HepG2 (cell line): ENCODE results near the gene DYNLL2. TPM values are rescaled to one million over a fixed set of nuclear protein-coding genes. Genes with fewer than 3 reads are reported as not detected.

Source experiments
- ATAC-seq: fragments of 200-7000 bp; cut with Tn5 transposase; 3 replicates; pipeline ENCODE4 v1.9.1; 2020; ENCODE audit warnings: mild to moderate bottlenecking, moderate library complexity
- BruUV-seq: library from RNA; stranded (reverse); fragments of 400-500 nt; replicated peaks from 2 replicates; lab custom pipeline; 2021; lab: Mats Ljungman, UMichigan
- CTCF ChIA-PET: fragments of 300-600 bp; formaldehyde crosslinking; extraction: SDS; loops from one replicate; lab custom pipeline; 2021; ENCODE audit warnings: low total read pairs, inconsistent platforms, low intra/inter-chr PET ratio; lab: Yijun Ruan, JAX
- POLR2A ChIA-PET: fragments of 350-600 bp; sonication (Branson Sonifier 250); formaldehyde crosslinking; loops from one replicate; lab custom pipeline; 2020; ENCODE audit warnings: antibody characterized with exemption, inconsistent platforms; lab: Yijun Ruan, JAX
- DNase-seq: peaks from one replicate; pipeline ENCODE4 v3.0.0-alpha.2; 2015; ENCODE audit warnings: low spot score
- FAIRE-seq: peaks from 3 replicates; lab custom pipeline; 2011; peaks lifted over from hg19 to GRCh38; lab: Jason Lieb, UNC
- H2AFZ ChIP-seq: one replicate; pipeline ENCODE4 v1.6.1; 2011; ENCODE audit warnings: low read length, inconsistent platforms
- H3K27ac ChIP-seq: fragments of 300-600 bp; 3 replicates; pipeline ENCODE4 v1.8.0; 2011; ENCODE audit warnings: mixed run types, mild to moderate bottlenecking, mixed read lengths, low read length, inconsistent platforms; ENCODE audit not compliant: insufficient read depth; ENCODE audit errors: extremely low read length
- H3K27me3 ChIP-seq, 2 experiments: fragments of 200-600 bp in 1 of 2; 2 replicates in 1 of 2; 3 replicates in 1 of 2; pipeline versions ENCODE4 v1.6.0 to v1.8.0; 2011; ENCODE audit warnings: low read length in 2 of 2, mild to moderate bottlenecking in 2 of 2, moderate library complexity in 2 of 2, inconsistent platforms in 1 of 2; ENCODE audit not compliant: insufficient read depth in 2 of 2, control insufficient read depth in 1 of 2
- H3K36me3 ChIP-seq, 2 experiments: fragments of 200-600 bp in 1 of 2; replicated peaks in 1 of 2; 2 replicates in 1 of 2; 3 replicates in 1 of 2; pipeline versions ENCODE4 v1.5.1 to v1.8.0; 2011; ENCODE audit warnings: low read length in 2 of 2, inconsistent platforms in 1 of 2; ENCODE audit not compliant: insufficient read depth in 2 of 2, control insufficient read depth in 1 of 2
- H3K4me1 ChIP-seq: 2 replicates; pipeline ENCODE4 v1.5.1; 2012; ENCODE audit warnings: low read length, inconsistent platforms; ENCODE audit not compliant: insufficient read depth
- H3K4me2 ChIP-seq: 2 replicates; pipeline ENCODE4 v1.6.0; 2011; ENCODE audit warnings: low read depth, low read length, inconsistent platforms
- H3K4me3 ChIP-seq, 3 experiments: fragments of 200-600 bp in 1 of 3; sonication (generic), shearing (Covaris generic) in 1 of 3; replicated peaks in 1 of 3; 2 replicates each; pipeline ENCODE4 v1.5.1; 2011 to 2016; ENCODE audit warnings: low read length in 3 of 3, inconsistent platforms in 2 of 3, low read depth in 2 of 3, mild to moderate bottlenecking in 2 of 3, control low read depth in 1 of 3, mixed read lengths in 1 of 3; ENCODE audit not compliant: insufficient read depth in 1 of 3
- H3K79me2 ChIP-seq: one replicate; pipeline ENCODE4 v1.6.1; 2011; ENCODE audit warnings: low read length, inconsistent platforms; ENCODE audit not compliant: insufficient read depth
- H3K9ac ChIP-seq: 2 replicates; pipeline ENCODE4 v1.6.0; 2011; ENCODE audit warnings: mild to moderate bottlenecking, low read depth, low read length, inconsistent platforms; ENCODE audit not compliant: insufficient read depth
- H3K9me3 ChIP-seq: 2 replicates; pipeline ENCODE4 v1.5.1; 2012; ENCODE audit warnings: mild to moderate bottlenecking, low read length
- H4K20me1 ChIP-seq: 2 replicates; pipeline ENCODE4 v1.6.0; 2011; ENCODE audit warnings: inconsistent platforms, mild to moderate bottlenecking, low read length, moderate library complexity; ENCODE audit not compliant: insufficient read depth
- AGO2 ChIP-seq: fragments of 200-400 bp; formaldehyde crosslinking; optimal IDR thresholded peaks from 2 replicates; pipeline ENCODE3; 2017; ENCODE audit warnings: mild to moderate bottlenecking, low read depth, low read length, moderate library complexity
- ARNTL ChIP-seq: sonication (generic); formaldehyde crosslinking; IDR thresholded peaks from 2 replicates; pipeline ENCODE4 v1.4.0; 2020; ENCODE audit warnings: mild to moderate bottlenecking, missing genetic modification reagents
- GATAD1 ChIP-seq: IDR thresholded peaks from 2 replicates; pipeline ENCODE4 v1.6.1; 2016; ENCODE audit warnings: missing genetic modification reagents, missing compliant biosample characterization
- IKZF4 ChIP-seq: sonication (generic); formaldehyde crosslinking; IDR thresholded peaks from 2 replicates; pipeline ENCODE4 v1.5.1; 2020; ENCODE audit warnings: borderline replicate concordance, mild to moderate bottlenecking, low read depth, missing genetic modification reagents; ENCODE audit errors: not compliant biosample characterization
- JDP2 ChIP-seq: sonication (generic); formaldehyde crosslinking; IDR thresholded peaks from 2 replicates; pipeline ENCODE4 v1.8.1; 2022; ENCODE audit warnings: missing genetic modification reagents, borderline replicate concordance
- KDM1A ChIP-seq: IDR thresholded peaks from 2 replicates; pipeline ENCODE4 v1.6.1; 2016; ENCODE audit warnings: missing compliant biosample characterization
- MAFG ChIP-seq: sonication (generic); formaldehyde crosslinking; IDR thresholded peaks from 2 replicates; pipeline ENCODE4 v1.5.1; 2020; ENCODE audit warnings: mild to moderate bottlenecking, missing genetic modification reagents
- NPAS2 ChIP-seq: sonication (generic); formaldehyde crosslinking; IDR thresholded peaks from 2 replicates; pipeline ENCODE4 v1.8.0; 2022; ENCODE audit warnings: mild to moderate bottlenecking, missing genetic modification reagents, borderline replicate concordance
- ZNF44 ChIP-seq: sonication (generic); formaldehyde crosslinking; IDR thresholded peaks from 2 replicates; pipeline ENCODE4 v1.5.1; 2020; ENCODE audit warnings: mild to moderate bottlenecking, missing genetic modification reagents
- ZNF678 ChIP-seq: sonication (generic); formaldehyde crosslinking; IDR thresholded peaks from 2 replicates; pipeline ENCODE4 v1.4.0; 2020; ENCODE audit warnings: mild to moderate bottlenecking, missing genetic modification reagents
- ZSCAN29 ChIP-seq: sonication (generic); formaldehyde crosslinking; conservative IDR thresholded peaks from 2 replicates; pipeline ENCODE4 v1.4.0; 2020; ENCODE audit warnings: mild to moderate bottlenecking, missing genetic modification reagents
- WGBS: methylation state at CpG from one replicate; pipeline ENCODE4 v1.1.6; 2017; ENCODE audit warnings: low lambda C conversion rate; 5-methylcytosine and 5-hydroxymethylcytosine counted together
- in situ Hi-C: cut with HindIII; loops from 2 replicates; pipeline ENCODE4 v1.10.0; 2017; ENCODE audit warnings: low pct_unique_long_range_greater_than_20kb; ENCODE audit not compliant: extremely low pct_ligation_motif_present
- intact Hi-C: fragments of 100-400 bp; cut with micrococcal nuclease; formaldehyde crosslinking; loops from one replicate; pipeline ENCODE4 v1.10.0; 2022; ENCODE audit not compliant: unreplicated experiment
- polyA plus RNA-seq, 8 experiments: library from polyadenylated mRNA; depleted of rRNA in 3 of 8; stranded (reverse) in 7 of 8; unstranded in 1 of 8; fragments of >200 nt; fragmentation: Illumina TruSeq in 4 of 8; extraction: Trizol in 4 of 8; gene quantifications; 2 replicates each; pipeline versions ENCODE4 v1.2.1 to v1.2.3, GENCODE V29; 2011 to 2016; ENCODE audit warnings: low read depth in 4 of 8, missing spikeins in 1 of 8, mixed read lengths in 1 of 8; ENCODE audit not compliant: insufficient read depth in 1 of 8
- total RNA-seq, 5 experiments: library from RNA; depleted of rRNA; stranded (reverse); fragments of >200 nt; fragmentation: Illumina TruSeq; extraction: Trizol; gene quantifications; 2 replicates each; pipeline ENCODE4 v1.2.3, GENCODE V29; 2016; ENCODE audit warnings: low read depth in 1 of 5
- TF ChIP-seq, protein P1 (sequence below): sonication (generic); formaldehyde crosslinking; conservative IDR thresholded peaks from 2 replicates; pipeline ENCODE4 v1.8.0; 2022; ENCODE audit warnings: missing genetic modification reagents
- TF ChIP-seq, protein P2 (sequence below): sonication (generic); formaldehyde crosslinking; IDR thresholded peaks from 2 replicates; pipeline ENCODE4 v1.4.0; 2020; ENCODE audit warnings: mild to moderate bottlenecking, missing genetic modification reagents

DYNLL2 gene
- total and polyA plus RNA-seq, 2 of the 13 experiments (the other 11 are each of a cell fraction or from before 2014, with no cell fraction given), result 9.5 to 29.0 TPM

GRCh38 chr17:58096892-58097291 is 13.7 kb downstream of the DYNLL2 start:
- intact Hi-C loops, result no loop called here
- H4K20me1 ChIP-seq, result no peaks in the 10 kb centered on the region
- H3K27me3 ChIP-seq, result no peaks in the 10 kb centered on the region
- BruUV-seq, result no TSS peak
- no peak for DNase-seq
- ATAC-seq, result peak; percentile 34
- 66% methylated on average over 4 of the region's 4 CpGs for WGBS
- in situ Hi-C loops, result no loop called here
- no peak overlapping the region for H3K9ac ChIP-seq
- no peaks in the 10 kb centered on the region for H3K9me3 ChIP-seq
- POLR2A ChIA-PET, result interaction anchor here (0.8 to 1.8 kb wide), 2 partner anchors 10 to 14 kb away, joined by 3 to 5 read pairs; no protein-coding TSS in a partner anchor
- no peak overlapping the region for H3K4me3 ChIP-seq
- no peak for FAIRE-seq
- H3K4me2 ChIP-seq, result no peak overlapping the region
- H3K27ac ChIP-seq, result no peak overlapping the region
- CTCF ChIA-PET, result no interaction called here
- no peak overlapping the region for H2AFZ ChIP-seq
- no peaks in the 10 kb centered on the region for H3K79me2 ChIP-seq
- H3K4me1 ChIP-seq, result peaks cover 8% of the 10 kb centered on the region
- H3K36me3 ChIP-seq, result peaks cover 1 to 9% of the 10 kb centered on the region in 2 experiments; a peak in 4 of 5 replicates
- no peak for TF ChIP-seq ZNF678
- TF ChIP-seq, protein P1, sequence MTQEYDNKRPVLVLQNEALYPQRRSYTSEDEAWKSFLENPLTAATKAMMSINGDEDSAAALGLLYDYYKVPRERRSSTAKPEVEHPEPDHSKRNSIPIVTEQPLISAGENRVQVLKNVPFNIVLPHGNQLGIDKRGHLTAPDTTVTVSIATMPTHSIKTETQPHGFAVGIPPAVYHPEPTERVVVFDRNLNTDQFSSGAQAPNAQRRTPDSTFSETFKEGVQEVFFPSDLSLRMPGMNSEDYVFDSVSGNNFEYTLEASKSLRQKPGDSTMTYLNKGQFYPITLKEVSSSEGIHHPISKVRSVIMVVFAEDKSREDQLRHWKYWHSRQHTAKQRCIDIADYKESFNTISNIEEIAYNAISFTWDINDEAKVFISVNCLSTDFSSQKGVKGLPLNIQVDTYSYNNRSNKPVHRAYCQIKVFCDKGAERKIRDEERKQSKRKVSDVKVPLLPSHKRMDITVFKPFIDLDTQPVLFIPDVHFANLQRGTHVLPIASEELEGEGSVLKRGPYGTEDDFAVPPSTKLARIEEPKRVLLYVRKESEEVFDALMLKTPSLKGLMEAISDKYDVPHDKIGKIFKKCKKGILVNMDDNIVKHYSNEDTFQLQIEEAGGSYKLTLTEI (CRISPR knock-in tag), result no peak
- TF ChIP-seq ARNTL (CRISPR knock-in tag), result no peak
- no peak for TF ChIP-seq KDM1A (CRISPR knock-in tag)
- no peak for TF ChIP-seq GATAD1 (CRISPR knock-in tag)
- TF ChIP-seq ZSCAN29, result no peak
- no peak for TF ChIP-seq NPAS2 (CRISPR knock-in tag)
- no peak for TF ChIP-seq ZNF44 (CRISPR knock-in tag)
- TF ChIP-seq, protein P2, sequence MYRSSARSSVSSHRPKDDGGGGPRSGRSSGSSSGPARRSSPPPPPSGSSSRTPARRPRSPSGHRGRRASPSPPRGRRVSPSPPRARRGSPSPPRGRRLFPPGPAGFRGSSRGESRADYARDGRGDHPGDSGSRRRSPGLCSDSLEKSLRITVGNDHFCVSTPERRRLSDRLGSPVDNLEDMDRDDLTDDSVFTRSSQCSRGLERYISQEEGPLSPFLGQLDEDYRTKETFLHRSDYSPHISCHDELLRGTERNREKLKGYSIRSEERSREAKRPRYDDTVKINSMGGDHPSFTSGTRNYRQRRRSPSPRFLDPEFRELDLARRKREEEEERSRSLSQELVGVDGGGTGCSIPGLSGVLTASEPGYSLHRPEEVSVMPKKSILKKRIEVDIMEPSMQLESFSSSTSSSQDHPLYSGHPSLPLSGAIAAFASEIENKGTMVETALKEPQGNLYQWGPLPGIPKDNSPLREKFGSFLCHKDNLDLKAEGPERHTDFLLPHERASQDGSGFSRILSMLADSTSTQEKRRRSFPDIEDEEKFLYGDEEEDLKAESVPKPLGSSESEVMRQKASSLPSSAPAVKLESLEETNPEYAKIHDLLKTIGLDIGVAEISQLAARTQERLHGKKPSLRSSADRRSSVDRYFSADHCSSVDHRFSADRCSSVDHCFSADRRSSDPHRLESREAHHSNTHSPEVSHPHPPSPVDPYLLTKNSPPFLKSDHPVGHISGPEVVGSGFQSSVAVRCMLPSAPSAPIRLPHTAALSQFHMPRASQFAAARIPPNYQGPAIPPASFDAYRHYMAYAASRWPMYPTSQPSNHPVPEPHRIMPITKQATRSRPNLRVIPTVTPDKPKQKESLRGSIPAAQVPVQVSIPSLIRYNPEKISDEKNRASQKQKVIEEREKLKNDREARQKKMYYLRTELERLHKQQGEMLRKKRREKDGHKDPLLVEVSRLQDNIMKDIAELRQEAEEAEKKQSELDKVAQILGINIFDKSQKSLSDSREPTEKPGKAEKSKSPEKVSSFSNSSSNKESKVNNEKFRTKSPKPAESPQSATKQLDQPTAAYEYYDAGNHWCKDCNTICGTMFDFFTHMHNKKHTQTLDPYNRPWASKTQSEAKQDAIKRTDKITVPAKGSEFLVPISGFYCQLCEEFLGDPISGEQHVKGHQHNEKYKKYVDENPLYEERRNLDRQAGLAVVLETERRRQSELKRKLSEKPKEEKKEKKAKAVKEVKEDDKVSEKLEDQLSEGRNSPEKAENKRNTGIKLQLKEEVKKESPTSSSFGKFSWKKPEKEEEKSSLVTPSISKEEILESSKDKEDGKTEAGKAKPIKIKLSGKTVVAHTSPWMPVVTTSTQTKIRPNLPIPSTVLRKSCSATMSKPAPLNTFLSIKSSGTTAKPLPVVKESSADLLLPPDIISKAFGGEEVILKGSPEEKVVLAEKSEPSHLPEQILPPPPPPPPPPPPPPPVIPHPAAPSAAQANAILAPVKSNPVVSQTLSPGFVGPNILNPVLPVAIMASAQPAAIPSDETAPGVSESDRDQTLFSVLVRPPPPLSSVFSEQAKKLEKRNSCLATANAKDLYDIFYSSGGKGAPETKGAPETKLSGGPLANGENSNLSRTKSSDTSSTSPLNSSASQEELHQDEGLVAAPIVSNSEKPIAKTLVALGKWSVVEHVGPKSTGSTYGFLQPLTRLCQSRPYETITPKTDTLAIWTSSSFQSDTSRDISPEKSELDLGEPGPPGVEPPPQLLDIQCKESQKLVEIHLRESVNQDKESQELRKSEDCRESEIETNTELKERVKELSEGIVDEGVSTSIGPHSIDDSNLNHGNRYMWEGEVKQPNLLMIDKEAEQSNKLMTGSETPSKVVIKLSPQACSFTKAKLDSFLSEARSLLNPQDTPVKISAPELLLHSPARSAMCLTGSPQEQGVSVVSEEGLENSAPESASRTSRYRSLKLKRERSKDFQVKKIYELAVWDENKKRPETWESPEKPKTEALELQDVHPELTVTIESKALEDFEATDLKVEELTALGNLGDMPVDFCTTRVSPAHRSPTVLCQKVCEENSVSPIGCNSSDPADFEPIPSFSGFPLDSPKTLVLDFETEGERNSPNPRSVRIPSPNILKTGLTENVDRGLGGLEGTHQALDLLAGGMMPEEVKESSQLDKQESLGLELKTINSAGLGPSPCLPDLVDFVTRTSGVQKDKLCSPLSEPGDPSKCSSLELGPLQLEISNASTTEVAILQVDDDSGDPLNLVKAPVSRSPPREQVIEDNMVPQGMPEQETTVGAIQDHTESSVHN (CRISPR knock-in tag), result no peak
- no peak for TF ChIP-seq AGO2
- no peak for TF ChIP-seq JDP2
- no peak for TF ChIP-seq IKZF4
- no peak for TF ChIP-seq MAFG (CRISPR knock-in tag)
